IMR-90 (cell line): ENCODE data around the gene FNIP1. TPM values are rescaled to one million over a fixed set of nuclear protein-coding genes. Genes with fewer than 3 reads are reported as not detected.

Experiments used
- ATAC-seq: fragments of 200-7000 bp; cut with Tn5 transposase; 2 replicates; pipeline ENCODE4 v1.9.1; 2020; ENCODE audit warnings: low read depth, mild to moderate bottlenecking, moderate library complexity
- BruUV-seq: library from RNA; stranded (reverse); fragments of 400-500 nt; replicated peaks from 2 replicates; lab custom pipeline; 2021; lab: Mats Ljungman, UMichigan
- CTCF ChIA-PET: fragments of 300-600 bp; formaldehyde crosslinking; extraction: SDS; loops from one replicate; lab custom pipeline; 2021; ENCODE audit warnings: antibody characterized with exemption; lab: Yijun Ruan, JAX
- POLR2A ChIA-PET: fragments of 300-600 bp; sonication (Branson Sonifier 250); formaldehyde crosslinking; loops from one replicate; lab custom pipeline; 2022; ENCODE audit warnings: antibody characterized with exemption; ENCODE audit not compliant: unreplicated experiment; lab: Charles Lee
- DNase-seq: peaks from one replicate; pipeline ENCODE4 v3.0.0; 2013
- H2AFZ ChIP-seq: replicated peaks from 2 replicates; pipeline ENCODE3; 2013; ENCODE audit warnings: low read length, mild to moderate bottlenecking; ENCODE audit not compliant: poor library complexity
- H2AK5ac ChIP-seq: 2 replicates; pipeline ENCODE4 v1.6.1; 2013; ENCODE audit warnings: low read depth, low read length, inconsistent platforms
- H2AK9ac ChIP-seq: replicated peaks from 2 replicates; pipeline ENCODE3; 2013; ENCODE audit warnings: mild to moderate bottlenecking, low read depth, low read length, moderate library complexity; ENCODE audit not compliant: poor library complexity
- H2BK120ac ChIP-seq: 2 replicates; pipeline ENCODE4 v1.6.1; 2013; ENCODE audit warnings: low read depth, low read length, inconsistent platforms
- H2BK15ac ChIP-seq: 3 replicates; pipeline ENCODE4 v1.6.1; 2013; ENCODE audit warnings: low read depth, low read length, inconsistent platforms
- H2BK20ac ChIP-seq: 2 replicates; pipeline ENCODE4 v1.6.1; 2013; ENCODE audit warnings: low read depth, mild to moderate bottlenecking, inconsistent platforms, low read length, moderate library complexity
- H2BK5ac ChIP-seq: 2 replicates; pipeline ENCODE4 v1.6.1; 2013; ENCODE audit warnings: mild to moderate bottlenecking, low read depth, low read length, inconsistent platforms; ENCODE audit not compliant: poor library complexity, severe bottlenecking
- H3K14ac ChIP-seq: replicated peaks from 2 replicates; pipeline ENCODE4 v1.6.1; 2013; ENCODE audit warnings: low read depth, low read length, inconsistent platforms
- H3K18ac ChIP-seq: 2 replicates; pipeline ENCODE4 v1.6.1; 2013; ENCODE audit warnings: low read depth, low read length, control low read depth
- H3K23ac ChIP-seq: 2 replicates; pipeline ENCODE4 v1.6.1; 2013; ENCODE audit warnings: low read depth, low read length, inconsistent platforms
- H3K27ac ChIP-seq: 2 replicates; pipeline ENCODE4 v1.5.1; 2013; ENCODE audit warnings: mild to moderate bottlenecking, control low read depth, low read length; ENCODE audit not compliant: insufficient read depth
- H3K27me3 ChIP-seq: 2 replicates; pipeline ENCODE4 v1.6.1; 2013; ENCODE audit warnings: low read length; ENCODE audit not compliant: control insufficient read depth, insufficient read depth
- H3K36me3 ChIP-seq: 2 replicates; pipeline ENCODE4 v1.6.1; 2013; ENCODE audit warnings: low read length, mixed read lengths; ENCODE audit not compliant: control insufficient read depth, insufficient read depth
- H3K4ac ChIP-seq: 2 replicates; pipeline ENCODE4 v1.6.1; 2013; ENCODE audit warnings: low read depth, low read length, inconsistent platforms
- H3K4me1 ChIP-seq: 2 replicates; pipeline ENCODE4 v1.6.1; 2013; ENCODE audit warnings: low read length, mixed read lengths; ENCODE audit not compliant: control insufficient read depth, insufficient read depth
- H3K4me2 ChIP-seq: 2 replicates; pipeline ENCODE4 v1.6.1; 2013; ENCODE audit warnings: low read depth, mild to moderate bottlenecking, control low read depth, low read length, moderate library complexity
- H3K4me3 ChIP-seq: 2 replicates; pipeline ENCODE4 v1.5.1; 2013; ENCODE audit warnings: low read depth, mild to moderate bottlenecking, control low read depth, low read length, moderate library complexity; ENCODE audit not compliant: insufficient read depth
- H3K56ac ChIP-seq: 2 replicates; pipeline ENCODE4 v1.6.1; 2013; ENCODE audit warnings: low read length, inconsistent platforms; ENCODE audit not compliant: insufficient read depth; ENCODE audit errors: extremely low read depth
- H3K79me1 ChIP-seq, 2 experiments: 2 replicates each; pipeline ENCODE4 v1.6.1; 2013; ENCODE audit warnings: low read length in 2 of 2, inconsistent platforms in 1 of 2, low read depth in 1 of 2
- H3K9ac ChIP-seq: 2 replicates; pipeline ENCODE4 v1.6.1; 2013; ENCODE audit warnings: low read depth, low read length, control low read depth
- H3K9me1 ChIP-seq: 2 replicates; pipeline ENCODE4 v1.6.1; 2013; ENCODE audit warnings: low read length, inconsistent platforms; ENCODE audit not compliant: insufficient read depth
- H3K9me3 ChIP-seq: 2 replicates; pipeline ENCODE4 v1.6.1; 2013; ENCODE audit warnings: low read length; ENCODE audit not compliant: control insufficient read depth, insufficient read depth
- H4K20me1 ChIP-seq: 2 replicates; pipeline ENCODE4 v1.6.1; 2013; ENCODE audit warnings: low read length, inconsistent platforms; ENCODE audit not compliant: insufficient read depth
- H4K5ac ChIP-seq: 2 replicates; pipeline ENCODE4 v1.6.1; 2013; ENCODE audit warnings: mild to moderate bottlenecking, low read depth, low read length, control low read depth
- H4K8ac ChIP-seq, 2 experiments: 2 replicates each; pipeline ENCODE4 v1.6.1; 2013; ENCODE audit warnings: low read depth in 2 of 2, low read length in 2 of 2, control low read depth in 1 of 2, inconsistent platforms in 1 of 2
- H4K91ac ChIP-seq: 2 replicates; pipeline ENCODE4 v1.6.1; 2013; ENCODE audit warnings: low read depth, low read length, inconsistent platforms; ENCODE audit not compliant: insufficient read depth
- BHLHE40 ChIP-seq: fragments of 150-350 bp; IDR thresholded peaks from 2 replicates; pipeline ENCODE4 v1.6.1; 2016; ENCODE audit warnings: mild to moderate bottlenecking, low read depth, low read length
- CHD1 ChIP-seq: IDR thresholded peaks from 2 replicates; pipeline ENCODE4 v1.6.1; 2012; ENCODE audit warnings: low read depth, low read length, improper control_type of control experiment
- NFE2L2 ChIP-seq: fragments of 150-350 bp; IDR thresholded peaks from 2 replicates; pipeline ENCODE4 v1.6.1; 2016; ENCODE audit warnings: low read depth, mild to moderate bottlenecking, low read length
- USF2 ChIP-seq: fragments of 150-350 bp; IDR thresholded peaks from 2 replicates; pipeline ENCODE4 v1.6.1; 2017; ENCODE audit warnings: mild to moderate bottlenecking, antibody characterized with exemption, low read length, low read depth
- WGBS, 2 experiments: methylation state at CpG; one replicate each; pipeline versions ENCODE4 v1.1.5 to v1.1.7; 2013; ENCODE audit warnings: missing lambda C conversion rate in 2 of 2; ENCODE audit not compliant: insufficient read length in 1 of 2; ENCODE audit errors: extremely low coverage in 2 of 2; 5-methylcytosine and 5-hydroxymethylcytosine counted together
- dilution Hi-C: fragments of 300-500 bp; cut with HindIII; formaldehyde crosslinking; loops from one replicate; pipeline ENCODE4 v1.14.3; 2018; ENCODE audit warnings: low sequenced_read_pairs; ENCODE audit not compliant: unreplicated experiment
- in situ Hi-C: fragments of 300-500 bp; cut with MboI; formaldehyde crosslinking; loops from 3 replicates; pipeline ENCODE4 v1.14.3; 2019; ENCODE audit warnings: low sequenced_read_pairs, inconsistent platforms, mixed read lengths
- intact Hi-C: fragments of 100-400 bp; cut with micrococcal nuclease; formaldehyde crosslinking; loops from 2 replicates; pipeline ENCODE4 v1.10.0; 2022
- polyA plus RNA-seq, 3 experiments: library from polyadenylated mRNA; depleted of rRNA; stranded (reverse); fragments of >200 nt; gene quantifications; 2 replicates each; pipeline ENCODE4 v1.2.3, GENCODE V29; 2012; ENCODE audit warnings: low replicate concordance in 1 of 3
- total RNA-seq: library from RNA; depleted of rRNA; stranded (reverse); fragments of >200 nt; gene quantifications from 2 replicates; pipeline ENCODE4 v1.2.3, GENCODE V29; 2012
- TF ChIP-seq, protein P1 (sequence below): conservative IDR thresholded peaks from 2 replicates; pipeline ENCODE4 v1.5.1; 2012; ENCODE audit warnings: mild to moderate bottlenecking, low read depth, low read length, improper control_type of control experiment

Gene FNIP1
- total and polyA plus RNA-seq, 2 of the 4 experiments (the other 2 are of a cell fraction): 5.6 to 34.1 TPM

DNA sequence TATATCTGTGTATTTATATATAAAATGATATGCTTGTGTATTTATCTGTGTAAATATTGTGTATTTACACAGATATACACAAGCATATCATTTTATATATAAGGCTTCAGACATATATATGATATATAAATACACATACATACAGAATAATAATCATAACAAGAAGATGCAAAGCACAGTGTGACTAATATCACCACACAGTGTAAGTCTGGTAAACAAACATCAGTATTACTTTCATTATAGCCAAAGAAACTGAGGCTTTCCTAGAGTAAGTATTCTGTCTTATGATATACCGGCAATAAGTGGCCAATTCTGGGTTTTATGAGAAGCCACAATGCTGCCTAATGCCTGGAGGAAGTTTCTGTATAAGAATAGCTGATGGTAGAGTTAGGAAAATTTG is 131.9 kb downstream of the FNIP1 start:
- Histone ChIP-seq H3K4me2 (no peak overlapping the region), H3K79me1 (peaks cover 4 to 20% of the 10 kb centered on the region in 2 experiments; a peak in 3 of 4 replicates), H3K36me3 (peaks cover 24% of the 10 kb centered on the region), H3K4ac (no peak overlapping the region), H3K27me3 (no peaks in the 10 kb centered on the region), H2BK15ac (no peak overlapping the region), H2AFZ (no peak overlapping the region), H3K9ac (no peak overlapping the region), H3K9me1 (no peaks in the 10 kb centered on the region), H2BK5ac (no peak overlapping the region), H4K20me1 (no peaks in the 10 kb centered on the region), H3K14ac (no peak overlapping the region), H4K5ac (no peak overlapping the region), H3K9me3 (peaks cover 3% of the 10 kb centered on the region; the same call in 1 of the 2 replicates), H3K27ac (no peak overlapping the region), H2AK5ac (no peak overlapping the region), H2BK20ac (no peak overlapping the region), H4K91ac (no peak overlapping the region), H3K18ac (no peak overlapping the region), H3K23ac (no peak overlapping the region), H3K4me1 (no peaks in the 10 kb centered on the region; the same call in 1 of the 2 replicates), H3K56ac (no peak overlapping the region), H4K8ac (no peak overlapping the region), H3K4me3 (no peak overlapping the region), H2AK9ac (no peak overlapping the region), H2BK120ac (no peak overlapping the region)
- dilution Hi-C loops (no loop called here), in situ Hi-C loops (no loop called here), intact Hi-C loops (no loop called here)
- POLR2A ChIA-PET: no interaction called here
- DNase-seq (no peak), ATAC-seq (no peak)
- BruUV-seq: no TSS peak
- CTCF ChIA-PET: interaction anchor here (1.0 kb wide), 1 partner anchor 9 kb away, joined by 8 read pairs; no protein-coding TSS in a partner anchor
- no CpG with 5 or more reads among the region's 1 CpG for WGBS, 2 experiments
- TF ChIP-seq NFE2L2 (no peak), BHLHE40 (no peak), USF2 (no peak), CHD1 (no peak)
- TF ChIP-seq, protein P1, sequence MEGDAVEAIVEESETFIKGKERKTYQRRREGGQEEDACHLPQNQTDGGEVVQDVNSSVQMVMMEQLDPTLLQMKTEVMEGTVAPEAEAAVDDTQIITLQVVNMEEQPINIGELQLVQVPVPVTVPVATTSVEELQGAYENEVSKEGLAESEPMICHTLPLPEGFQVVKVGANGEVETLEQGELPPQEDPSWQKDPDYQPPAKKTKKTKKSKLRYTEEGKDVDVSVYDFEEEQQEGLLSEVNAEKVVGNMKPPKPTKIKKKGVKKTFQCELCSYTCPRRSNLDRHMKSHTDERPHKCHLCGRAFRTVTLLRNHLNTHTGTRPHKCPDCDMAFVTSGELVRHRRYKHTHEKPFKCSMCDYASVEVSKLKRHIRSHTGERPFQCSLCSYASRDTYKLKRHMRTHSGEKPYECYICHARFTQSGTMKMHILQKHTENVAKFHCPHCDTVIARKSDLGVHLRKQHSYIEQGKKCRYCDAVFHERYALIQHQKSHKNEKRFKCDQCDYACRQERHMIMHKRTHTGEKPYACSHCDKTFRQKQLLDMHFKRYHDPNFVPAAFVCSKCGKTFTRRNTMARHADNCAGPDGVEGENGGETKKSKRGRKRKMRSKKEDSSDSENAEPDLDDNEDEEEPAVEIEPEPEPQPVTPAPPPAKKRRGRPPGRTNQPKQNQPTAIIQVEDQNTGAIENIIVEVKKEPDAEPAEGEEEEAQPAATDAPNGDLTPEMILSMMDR: no peak
